GM12878 (cell line): Measurements from ENCODE around the gene MIAT. TPM values are rescaled to one million over a fixed set of nuclear protein-coding genes. Genes with fewer than 3 reads are reported as not detected.
A peak's percentile ranks its signal among the peaks of the same experiment; 100 is the strongest.

Experiments used
- ATAC-seq: fragments of 200-7000 bp; cut with Tn5 transposase; 3 replicates; pipeline ENCODE4 v1.9.1; 2020; ENCODE audit warnings: mild to moderate bottlenecking, moderate library complexity
- BruUV-seq: library from RNA; stranded (reverse); fragments of 400-500 nt; replicated peaks from 2 replicates; lab custom pipeline; 2021; lab: Mats Ljungman, UMichigan
- CTCF ChIA-PET: fragments of 300-600 bp; sonication (Branson Sonifier 250); formaldehyde crosslinking; extraction: SDS; loops from one replicate; lab custom pipeline; 2021; ENCODE audit warnings: inconsistent platforms; lab: Yijun Ruan, JAX
- POLR2A ChIA-PET: fragments of 350-600 bp; formaldehyde crosslinking; extraction: SDS; loops from one replicate; lab custom pipeline; 2021; ENCODE audit warnings: inconsistent platforms; lab: Charles Lee
- RAD21 ChIA-PET: fragments of 300-600 bp; sonication (Branson Sonifier 250); formaldehyde crosslinking; loops from one replicate; lab custom pipeline; 2023; ENCODE audit warnings: antibody characterized with exemption; ENCODE audit not compliant: unreplicated experiment; lab: Charles Lee
- SMC1A ChIA-PET: fragments of 300-600 bp; sonication (Branson Sonifier 250); formaldehyde crosslinking; loops from one replicate; lab custom pipeline; 2023; ENCODE audit not compliant: unreplicated experiment, uncharacterized antibody; lab: Charles Lee
- DNase-seq: peaks from one replicate; pipeline ENCODE4 v3.0.0-alpha.2; 2011; ENCODE audit warnings: low read depth, low spot score
- FAIRE-seq: peaks from 3 replicates; lab custom pipeline; 2011; peaks lifted over from hg19 to GRCh38; lab: Jason Lieb, UNC
- H2AFZ ChIP-seq: 2 replicates; pipeline ENCODE4 v1.6.0; 2011; ENCODE audit warnings: low read depth, low read length, control low read depth; ENCODE audit not compliant: control insufficient read depth
- H3K27ac ChIP-seq: 2 replicates; pipeline ENCODE4 v1.5.1; 2011; ENCODE audit warnings: control low read depth; ENCODE audit not compliant: control insufficient read depth, insufficient read depth
- H3K27me3 ChIP-seq, 2 experiments: replicated peaks in 1 of 2; 2 replicates each; pipeline versions ENCODE4 v1.6.0 to v1.6.1; 2011; ENCODE audit warnings: low read length in 1 of 2; ENCODE audit not compliant: control insufficient read depth in 2 of 2, insufficient read depth in 2 of 2
- H3K36me3 ChIP-seq, 2 experiments: 2 replicates each; pipeline ENCODE4 v1.5.1; 2011; ENCODE audit warnings: low read length in 1 of 2; ENCODE audit not compliant: control insufficient read depth in 2 of 2, insufficient read depth in 2 of 2
- H3K4me1 ChIP-seq: 2 replicates; pipeline ENCODE4 v1.6.1; 2011; ENCODE audit warnings: mild to moderate bottlenecking, low read length, moderate library complexity, mixed read lengths; ENCODE audit not compliant: control insufficient read depth, insufficient read depth
- H3K4me2 ChIP-seq: 2 replicates; pipeline ENCODE4 v1.6.0; 2011; ENCODE audit warnings: control low read depth; ENCODE audit not compliant: control insufficient read depth, insufficient read depth
- H3K4me3 ChIP-seq: fragments of 200-600 bp; sonication (generic); 2 replicates; pipeline ENCODE4 v1.5.1; 2016
- H3K79me2 ChIP-seq: 2 replicates; pipeline ENCODE4 v1.6.0; 2011; ENCODE audit warnings: low read length; ENCODE audit not compliant: control insufficient read depth, insufficient read depth
- H3K9ac ChIP-seq: 2 replicates; pipeline ENCODE4 v1.8.0; 2011; ENCODE audit warnings: low read length, control low read depth, mixed read lengths; ENCODE audit not compliant: control insufficient read depth, insufficient read depth
- H3K9me3 ChIP-seq: replicated peaks from 3 replicates; pipeline ENCODE4 v1.5.1; 2011; ENCODE audit warnings: mild to moderate bottlenecking, low read length; ENCODE audit not compliant: control insufficient read depth, insufficient read depth
- H4K20me1 ChIP-seq: 2 replicates; pipeline ENCODE4 v1.6.0; 2011; ENCODE audit not compliant: control insufficient read depth, insufficient read depth
- ETV6 ChIP-seq, 2 experiments: fragments of 450-650 bp in 1 of 2; IDR thresholded peaks in 1 of 2; conservative IDR thresholded peaks in 1 of 2; 2 replicates each; pipeline ENCODE4 v1.6.1; 2014; ENCODE audit warnings: antibody characterized with exemption in 1 of 2, borderline replicate concordance in 1 of 2, low read depth in 1 of 2, mild to moderate bottlenecking in 1 of 2, moderate library complexity in 1 of 2
- EZH2 ChIP-seq: IDR thresholded peaks from 2 replicates; pipeline ENCODE4 v1.6.1; 2012; ENCODE audit warnings: low read depth, mild to moderate bottlenecking, control low read depth, inconsistent platforms, low read length, borderline replicate concordance; ENCODE audit not compliant: control insufficient read depth
- IRF3 ChIP-seq: fragments of 450-650 bp; IDR thresholded peaks from 2 replicates; pipeline ENCODE4 v1.6.1; 2014; ENCODE audit warnings: mild to moderate bottlenecking
- MTA3 ChIP-seq: IDR thresholded peaks from 2 replicates; pipeline ENCODE4 v1.6.1; 2012; ENCODE audit warnings: low read length, inconsistent platforms, borderline replicate concordance
- RAD21 ChIP-seq: IDR thresholded peaks from 2 replicates; pipeline ENCODE4 v1.6.1; 2011; ENCODE audit warnings: mild to moderate bottlenecking, low read depth, low read length, moderate library complexity; ENCODE audit not compliant: insufficient read depth
- ZNF687 ChIP-seq: fragments of 450-650 bp; IDR thresholded peaks from 2 replicates; pipeline ENCODE4 v1.6.1; 2017; ENCODE audit warnings: mild to moderate bottlenecking, moderate library complexity
- ZZZ3 ChIP-seq: IDR thresholded peaks from 2 replicates; pipeline ENCODE4 v1.6.1; 2011; ENCODE audit warnings: low read depth; ENCODE audit not compliant: control insufficient read depth, insufficient read length
- WGBS: methylation state at CpG from one replicate; pipeline ENCODE4 v1.1.6; 2016; ENCODE audit warnings: low lambda C conversion rate; ENCODE audit not compliant: insufficient replicate concordance, insufficient coverage; ENCODE audit errors: missing lambda C conversion rate; 5-methylcytosine and 5-hydroxymethylcytosine counted together
- in situ Hi-C: fragments of 300-500 bp; cut with MboI; formaldehyde crosslinking; loops from 9 replicates; pipeline ENCODE4 v1.14.3; 2018; ENCODE audit warnings: mixed read lengths
- intact Hi-C: fragments of 100-400 bp; cut with micrococcal nuclease; formaldehyde crosslinking; loops from one replicate; pipeline ENCODE4 v1.14.2; 2022; ENCODE audit not compliant: unreplicated experiment
- polyA plus RNA-seq, 11 experiments: library from polyadenylated mRNA; depleted of rRNA in 4 of 11; unstranded in 6 of 11; stranded (reverse) in 5 of 11; fragments of >200 nt; fragmentation: Nextera tagmentation in 4 of 11; fragmentation: Illumina TruSeq in 1 of 11; extraction: Ambion mirVana in 4 of 11; extraction: Trizol in 1 of 11; gene quantifications; 1 replicate in 1 of 11; 2 replicates in 10 of 11; pipeline versions ENCODE4 v1.2.1 to v1.2.3, GENCODE V29; 2011 to 2016; ENCODE audit warnings: inconsistent platforms in 2 of 11, missing spikeins in 2 of 11, low read depth in 1 of 11
- total RNA-seq, 4 experiments: library from RNA; depleted of rRNA in 3 of 4; stranded (reverse); fragments of >200 nt in 3 of 4; fragmentation: Illumina TruSeq in 1 of 4; extraction: Trizol in 1 of 4; gene quantifications; 2 replicates each; pipeline versions ENCODE4 v1.2.1 to v1.2.3, GENCODE V29; 2013 to 2021

The MIAT gene
- total and polyA plus RNA-seq, 10 of the 15 experiments (the other 5 are each of a cell fraction or from before 2014, with no cell fraction given): 0.39 to 13.7 (median 4.6) TPM

DNA sequence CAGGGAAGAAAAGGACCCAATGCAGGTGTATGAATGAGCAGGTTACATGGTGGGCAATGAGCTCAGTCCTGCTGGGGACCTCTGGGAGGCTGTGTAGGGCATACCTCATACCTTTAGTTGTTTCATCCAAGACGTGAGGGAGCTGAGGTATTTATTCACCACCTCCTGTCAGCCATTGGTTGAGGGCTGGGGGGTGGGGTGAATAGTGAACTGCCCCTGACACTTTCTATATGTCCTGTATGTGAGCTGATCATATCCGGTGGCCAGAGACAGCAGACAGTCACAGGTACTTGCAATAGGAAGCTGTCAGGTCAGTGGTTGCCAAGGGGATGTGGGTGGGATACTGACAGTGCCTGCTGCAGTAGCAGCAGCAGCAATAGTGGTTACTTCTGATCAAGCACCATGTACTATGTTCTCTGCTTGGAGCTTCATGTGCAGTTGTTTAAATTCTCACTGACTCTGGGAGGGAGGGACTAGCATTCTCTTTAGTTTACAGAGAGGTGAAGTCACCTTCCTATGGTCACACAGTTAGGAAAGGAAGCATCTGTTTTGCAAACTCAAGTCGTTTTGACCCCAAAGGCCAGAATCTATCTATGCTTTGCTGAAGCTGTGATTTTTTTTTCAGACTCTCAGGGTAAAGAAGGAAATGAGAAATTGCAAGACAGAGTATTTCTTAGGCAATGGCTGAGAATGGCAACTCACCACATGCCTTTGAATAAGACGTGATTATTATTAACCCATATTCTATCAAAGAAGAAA, 54.0 kb downstream of the MIAT start (continued):
- TF ChIP-seq IRF3 (no peak), ETV6 (conservative IDR thresholded peaks at IDR 0.05 in 1 of 2, IDR thresholded peaks at IDR 0.05 in 1 of 2; ENCODE audit: borderline replicate concordance in 1 of 2, low read depth in 1 of 2) (peak in 1 of 2 experiments; percentile 48; a peak in 2 of 4 replicates), EZH2 (no peak)

GRCh38 chr22:26712158-26712557, 54.8 kb downstream of the MIAT start:
- POLR2A ChIA-PET: no interaction called here
- Histone ChIP-seq H4K20me1 (no peaks in the 10 kb centered on the region), H3K9ac (no peak overlapping the region; the same call in 1 of the 2 replicates), H3K4me1 (peaks cover 50% of the 10 kb centered on the region), H3K27ac (peak overlapping the region; percentile 98), H3K4me3 (no peak overlapping the region), H3K27me3 (no peaks in the 10 kb centered on the region), H3K79me2 (no peaks in the 10 kb centered on the region), H3K9me3 (peaks cover 4% of the 10 kb centered on the region; the same call in 2 of the 3 replicates), H2AFZ (no peak overlapping the region), H3K4me2 (peak overlapping the region; percentile 34; the same call in 1 of the 2 replicates), H3K36me3 (no peaks in the 10 kb centered on the region; a peak in 1 of 4 replicates)
- SMC1A ChIA-PET: no interaction called here
- intact Hi-C loops: no loop called here
- TF ChIP-seq RAD21 (no peak), ZNF687 (no peak), ZZZ3 (no peak), MTA3 (no peak)
- no peak for ATAC-seq
- BruUV-seq: no TSS peak
- in situ Hi-C loops: no loop called here
- CTCF ChIA-PET: interaction anchor here (0.6 kb wide), 1 partner anchor 1294 kb away, joined by 3 read pairs; no protein-coding TSS in a partner anchor
- WGBS: 78% methylated on average over 8 of the region's 8 CpGs
- RAD21 ChIA-PET: no interaction called here
- FAIRE-seq: no peak
- no peak for DNase-seq
